ENCODE results near the gene ARHGAP6. TPM values are rescaled to one million over a fixed set of nuclear protein-coding genes. Genes with fewer than 3 reads are reported as not detected.

The ARHGAP6 gene
- total and polyA plus RNA-seq, 2 of the 13 experiments (the other 11 are each of a cell fraction or from before 2014, with no cell fraction given): 0.11 TPM; not detected in 1

DNA sequence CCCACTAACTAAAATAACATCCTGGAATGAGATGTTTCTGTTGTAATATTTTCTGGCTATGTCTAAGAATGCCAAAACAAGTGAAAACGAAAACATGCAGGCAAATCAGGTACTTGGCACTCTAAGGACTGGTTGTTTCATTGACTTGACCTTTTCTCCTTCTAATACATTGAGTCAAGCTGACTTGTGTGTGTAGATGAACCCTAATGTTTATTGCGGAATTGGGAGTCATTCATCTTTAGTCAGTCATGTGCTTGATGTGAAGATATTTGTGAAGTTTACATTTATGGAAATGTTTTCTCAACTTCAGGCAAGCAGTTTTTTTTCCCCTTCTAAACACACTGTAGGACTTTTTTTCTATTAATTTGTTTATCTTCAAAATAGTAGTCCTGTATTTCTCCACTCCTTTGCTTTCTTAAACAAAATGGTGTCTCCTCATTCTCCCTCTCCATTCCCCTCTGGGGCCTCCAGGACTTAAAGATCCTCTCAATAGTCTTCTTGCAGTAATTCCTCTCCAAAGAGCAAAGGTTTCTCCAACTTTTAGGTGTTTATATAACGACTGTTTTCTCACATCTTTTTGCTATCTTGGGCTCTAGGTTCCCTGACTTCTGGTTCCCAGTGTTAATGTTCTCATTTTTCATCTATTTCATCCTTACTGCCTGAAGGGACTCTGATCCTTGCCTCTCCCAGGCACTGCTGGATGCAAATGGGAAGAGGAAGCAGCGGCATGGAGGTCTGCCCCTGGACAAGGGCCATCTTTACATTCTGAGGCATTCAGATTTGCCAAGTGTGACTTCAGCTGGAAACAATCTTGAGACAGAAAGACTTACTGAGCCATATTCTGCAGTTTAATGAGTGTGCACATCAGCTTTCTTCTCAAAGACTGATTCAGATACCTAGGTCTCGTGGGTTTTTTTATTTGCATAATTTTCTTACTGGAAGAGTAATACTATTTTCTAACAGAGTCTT is 166.4 kb downstream of the ARHGAP6 start:
- in situ Hi-C loops (cut with HindIII; ENCODE audit: extremely low pct_ligation_motif_present, low pct_unique_long_range_greater_than_20kb): no loop called here
- H3K9me3 ChIP-seq (ENCODE audit: low read length): no peaks in the 10 kb centered on the region
- H3K9ac ChIP-seq (ENCODE audit: insufficient read depth, low read depth, low read length): no peak overlapping the region
- no peaks in the 10 kb centered on the region for H3K79me2 ChIP-seq (ENCODE audit: insufficient read depth, low read length)
- WGBS (ENCODE audit: low lambda C conversion rate): 15% methylated on average over 5 of the region's 5 CpGs
- no peaks in the 10 kb centered on the region for H3K27me3 ChIP-seq (ENCODE audit: control insufficient read depth in 1 of 2, insufficient read depth in 2 of 2, low read length in 2 of 2)
- DNase-seq (ENCODE audit: low spot score) (no peak), FAIRE-seq (no peak), ATAC-seq (no peak)
- H2AFZ ChIP-seq (ENCODE audit: low read length): no peak overlapping the region
- intact Hi-C loops (cut with micrococcal nuclease; ENCODE audit: unreplicated experiment): no loop called here
- ChIA-PET CTCF (ENCODE audit: low intra/inter-chr PET ratio, low total read pairs) (no interaction called here), POLR2A (no interaction called here)
- no peak overlapping the region for H3K27ac ChIP-seq (ENCODE audit: extremely low read length, insufficient read depth, low read length)
- H3K4me2 ChIP-seq (ENCODE audit: low read depth, low read length): no peak overlapping the region
- no TSS peak for BruUV-seq (replicated peaks)
- no peaks in the 10 kb centered on the region for H3K36me3 ChIP-seq (replicated peaks in 1 of 2; ENCODE audit: control insufficient read depth in 1 of 2, insufficient read depth in 2 of 2, low read length in 2 of 2)
- H4K20me1 ChIP-seq (ENCODE audit: insufficient read depth, low read length): no peaks in the 10 kb centered on the region
- H3K4me1 ChIP-seq (ENCODE audit: insufficient read depth, low read length): no peaks in the 10 kb centered on the region
- no peak overlapping the region for H3K4me3 ChIP-seq (replicated peaks in 1 of 3; ENCODE audit: insufficient read depth in 1 of 3, low read depth in 2 of 3, low read length in 3 of 3)
- no peak for TF ChIP-seq RFX1 (IDR thresholded peaks at IDR 0.05)
- no peak for TF ChIP-seq ZNF253 (CRISPR knock-in tag; IDR thresholded peaks at IDR 0.05; ENCODE audit: borderline replicate concordance)
- TF ChIP-seq, protein P1, sequence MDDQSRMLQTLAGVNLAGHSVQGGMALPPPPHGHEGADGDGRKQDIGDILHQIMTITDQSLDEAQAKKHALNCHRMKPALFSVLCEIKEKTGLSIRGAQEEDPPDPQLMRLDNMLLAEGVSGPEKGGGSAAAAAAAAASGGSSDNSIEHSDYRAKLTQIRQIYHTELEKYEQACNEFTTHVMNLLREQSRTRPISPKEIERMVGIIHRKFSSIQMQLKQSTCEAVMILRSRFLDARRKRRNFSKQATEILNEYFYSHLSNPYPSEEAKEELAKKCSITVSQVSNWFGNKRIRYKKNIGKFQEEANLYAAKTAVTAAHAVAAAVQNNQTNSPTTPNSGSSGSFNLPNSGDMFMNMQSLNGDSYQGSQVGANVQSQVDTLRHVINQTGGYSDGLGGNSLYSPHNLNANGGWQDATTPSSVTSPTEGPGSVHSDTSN (CRISPR knock-in tag; IDR thresholded peaks at IDR 0.05; ENCODE audit: borderline replicate concordance): no peak
- TF ChIP-seq, protein P2, sequence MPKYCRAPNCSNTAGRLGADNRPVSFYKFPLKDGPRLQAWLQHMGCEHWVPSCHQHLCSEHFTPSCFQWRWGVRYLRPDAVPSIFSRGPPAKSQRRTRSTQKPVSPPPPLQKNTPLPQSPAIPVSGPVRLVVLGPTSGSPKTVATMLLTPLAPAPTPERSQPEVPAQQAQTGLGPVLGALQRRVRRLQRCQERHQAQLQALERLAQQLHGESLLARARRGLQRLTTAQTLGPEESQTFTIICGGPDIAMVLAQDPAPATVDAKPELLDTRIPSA (CRISPR knock-in tag; IDR thresholded peaks at IDR 0.05; ENCODE audit: borderline replicate concordance): no peak
- TF ChIP-seq ADNP (CRISPR knock-in tag; IDR thresholded peaks at IDR 0.05): no peak
- TF ChIP-seq, protein P3, sequence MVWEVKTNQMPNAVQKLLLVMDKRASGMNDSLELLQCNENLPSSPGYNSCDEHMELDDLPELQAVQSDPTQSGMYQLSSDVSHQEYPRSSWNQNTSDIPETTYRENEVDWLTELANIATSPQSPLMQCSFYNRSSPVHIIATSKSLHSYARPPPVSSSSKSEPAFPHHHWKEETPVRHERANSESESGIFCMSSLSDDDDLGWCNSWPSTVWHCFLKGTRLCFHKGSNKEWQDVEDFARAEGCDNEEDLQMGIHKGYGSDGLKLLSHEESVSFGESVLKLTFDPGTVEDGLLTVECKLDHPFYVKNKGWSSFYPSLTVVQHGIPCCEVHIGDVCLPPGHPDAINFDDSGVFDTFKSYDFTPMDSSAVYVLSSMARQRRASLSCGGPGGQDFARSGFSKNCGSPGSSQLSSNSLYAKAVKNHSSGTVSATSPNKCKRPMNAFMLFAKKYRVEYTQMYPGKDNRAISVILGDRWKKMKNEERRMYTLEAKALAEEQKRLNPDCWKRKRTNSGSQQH (CRISPR knock-in tag; IDR thresholded peaks at IDR 0.05; ENCODE audit: low read depth): no peak
- no peak for TF ChIP-seq NCOA5 (CRISPR knock-in tag; IDR thresholded peaks at IDR 0.05)
- no peak for TF ChIP-seq ZNF124 (CRISPR knock-in tag; IDR thresholded peaks at IDR 0.05)
- no peak for TF ChIP-seq ZNF235 (CRISPR knock-in tag; IDR thresholded peaks at IDR 0.05; ENCODE audit: borderline replicate concordance)
- TF ChIP-seq, protein P4, sequence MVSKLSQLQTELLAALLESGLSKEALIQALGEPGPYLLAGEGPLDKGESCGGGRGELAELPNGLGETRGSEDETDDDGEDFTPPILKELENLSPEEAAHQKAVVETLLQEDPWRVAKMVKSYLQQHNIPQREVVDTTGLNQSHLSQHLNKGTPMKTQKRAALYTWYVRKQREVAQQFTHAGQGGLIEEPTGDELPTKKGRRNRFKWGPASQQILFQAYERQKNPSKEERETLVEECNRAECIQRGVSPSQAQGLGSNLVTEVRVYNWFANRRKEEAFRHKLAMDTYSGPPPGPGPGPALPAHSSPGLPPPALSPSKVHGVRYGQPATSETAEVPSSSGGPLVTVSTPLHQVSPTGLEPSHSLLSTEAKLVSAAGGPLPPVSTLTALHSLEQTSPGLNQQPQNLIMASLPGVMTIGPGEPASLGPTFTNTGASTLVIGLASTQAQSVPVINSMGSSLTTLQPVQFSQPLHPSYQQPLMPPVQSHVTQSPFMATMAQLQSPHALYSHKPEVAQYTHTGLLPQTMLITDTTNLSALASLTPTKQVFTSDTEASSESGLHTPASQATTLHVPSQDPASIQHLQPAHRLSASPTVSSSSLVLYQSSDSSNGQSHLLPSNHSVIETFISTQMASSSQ (IDR thresholded peaks at IDR 0.05; ENCODE audit: low read depth): no peak
- TF ChIP-seq, protein P4 (CRISPR knock-in tag; IDR thresholded peaks at IDR 0.05; ENCODE audit: borderline replicate concordance): no peak
- no peak for TF ChIP-seq ZSCAN20 (CRISPR knock-in tag; IDR thresholded peaks at IDR 0.05; ENCODE audit: borderline replicate concordance)
- no peak for TF ChIP-seq ZBTB1 (CRISPR knock-in tag; IDR thresholded peaks at IDR 0.05; ENCODE audit: borderline replicate concordance)
- no peak for TF ChIP-seq ZC3H4 (CRISPR knock-in tag; IDR thresholded peaks at IDR 0.05; ENCODE audit: borderline replicate concordance)
- no peak for TF ChIP-seq CREM (IDR thresholded peaks at IDR 0.05)
- TF ChIP-seq CREM (CRISPR knock-in tag; IDR thresholded peaks at IDR 0.05): no peak
- TF ChIP-seq KLF15 (CRISPR knock-in tag; IDR thresholded peaks at IDR 0.05; ENCODE audit: borderline replicate concordance): no peak

Measured in HepG2 (cell line).